GM18507 (cell line): ENCODE measurements around the gene CYP8B1.
"Not testable (repeated sequence)": the region's sequence is repeated elsewhere in the genome, so short reads cannot be mapped to it uniquely, and the experiment has no call there.

Source experiments
- DNase-seq: peaks from one replicate; pipeline ENCODE4 v3.0.0; 2011; ENCODE audit warnings: low read depth; ENCODE audit not compliant: insufficient read length; ENCODE audit errors: extremely low spot score
- FAIRE-seq: peaks from 2 replicates; lab custom pipeline; 2011; peaks lifted over from hg19 to GRCh38; lab: Jason Lieb, UNC

CYP8B1 gene

DNA sequence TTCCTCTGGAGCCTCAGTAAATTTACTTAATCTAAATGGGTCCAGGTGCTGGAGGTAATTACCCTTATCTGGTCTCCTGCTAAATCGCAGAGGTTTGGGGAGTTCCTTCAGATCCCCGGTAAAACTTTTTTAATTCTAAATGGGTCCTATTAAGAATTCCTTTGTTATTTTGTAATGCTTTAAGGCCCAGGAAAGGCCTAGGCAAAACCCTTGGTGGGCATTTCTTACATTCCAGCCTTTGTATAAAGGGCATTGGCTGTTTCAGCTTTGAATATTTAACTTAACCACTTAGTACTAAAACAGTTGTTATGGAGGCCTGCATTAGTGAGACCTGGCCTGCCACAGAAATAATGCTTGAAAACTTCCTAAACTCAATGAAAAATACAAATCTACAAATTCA lies 15.4 kb upstream of the CYP8B1 start:
- no peak for DNase-seq
- FAIRE-seq, result no peak

- DNase-seq, result no peak
- FAIRE-seq, result no peak
Observed at GRCh38 chr3:42887084-42887483, 11.4 kb upstream of the CYP8B1 start.

GRCh38 chr3:42886294-42886822 lies 10.7 kb upstream of the CYP8B1 start:
- no peak for DNase-seq

DNA sequence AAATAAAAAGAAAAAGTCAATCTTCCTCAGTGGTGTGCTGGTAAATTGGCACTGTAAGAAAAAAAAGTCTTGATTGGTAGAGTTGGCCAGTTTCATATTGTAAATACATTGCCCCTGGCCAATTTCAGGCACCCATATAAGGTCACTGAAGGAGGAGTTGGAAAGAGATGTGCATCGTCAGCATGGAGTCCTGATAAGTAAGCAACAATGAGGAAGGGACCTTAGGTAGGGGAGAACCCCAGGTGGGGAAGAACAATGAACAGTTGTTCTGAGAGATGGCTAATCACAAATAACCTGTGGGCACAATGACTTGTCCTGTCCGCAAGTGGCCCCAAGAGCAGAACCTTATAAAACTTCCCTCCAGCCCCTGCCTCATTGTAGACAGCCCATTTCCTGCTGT lies 8.6 kb upstream of the CYP8B1 start:
- no peak for FAIRE-seq
- DNase-seq, result no peak

More at GRCh38 chr3:42886294-42886822, 10.7 kb upstream of the CYP8B1 start:
- no peak for FAIRE-seq

DNA sequence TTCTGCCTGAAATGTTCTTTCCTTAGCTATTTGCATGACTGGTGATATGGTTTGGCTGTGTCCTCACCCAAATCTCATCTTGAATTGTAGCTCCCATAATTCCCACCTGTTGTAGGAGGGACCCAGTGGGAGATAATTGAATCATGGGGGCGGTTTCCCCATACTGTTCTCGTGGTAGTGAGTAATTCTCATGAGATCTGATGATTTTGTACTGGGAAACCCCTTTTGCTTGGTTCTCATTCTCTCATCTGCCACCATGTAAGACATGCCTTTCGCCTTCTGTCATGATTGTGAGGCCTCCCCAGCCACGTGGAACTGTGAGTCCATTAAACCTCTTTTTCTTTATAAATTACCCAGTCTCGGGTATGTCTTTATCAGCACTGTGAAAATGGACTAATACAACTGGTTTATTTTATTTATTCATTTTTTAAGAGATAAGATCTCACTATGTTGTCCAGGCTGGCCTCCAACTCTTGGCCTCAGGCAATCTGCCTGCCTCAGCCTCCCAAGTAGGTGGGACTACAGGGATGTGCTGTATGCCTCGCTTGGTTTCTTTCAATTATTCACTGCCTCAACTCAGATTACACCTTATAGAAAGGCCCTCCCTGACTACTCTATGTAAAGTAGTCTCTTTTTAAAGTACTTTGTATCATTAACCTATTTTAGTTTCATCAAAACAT lies 7.7 kb upstream of the CYP8B1 start:
- FAIRE-seq, DNase-seq: not testable (repeated sequence)

DNA sequence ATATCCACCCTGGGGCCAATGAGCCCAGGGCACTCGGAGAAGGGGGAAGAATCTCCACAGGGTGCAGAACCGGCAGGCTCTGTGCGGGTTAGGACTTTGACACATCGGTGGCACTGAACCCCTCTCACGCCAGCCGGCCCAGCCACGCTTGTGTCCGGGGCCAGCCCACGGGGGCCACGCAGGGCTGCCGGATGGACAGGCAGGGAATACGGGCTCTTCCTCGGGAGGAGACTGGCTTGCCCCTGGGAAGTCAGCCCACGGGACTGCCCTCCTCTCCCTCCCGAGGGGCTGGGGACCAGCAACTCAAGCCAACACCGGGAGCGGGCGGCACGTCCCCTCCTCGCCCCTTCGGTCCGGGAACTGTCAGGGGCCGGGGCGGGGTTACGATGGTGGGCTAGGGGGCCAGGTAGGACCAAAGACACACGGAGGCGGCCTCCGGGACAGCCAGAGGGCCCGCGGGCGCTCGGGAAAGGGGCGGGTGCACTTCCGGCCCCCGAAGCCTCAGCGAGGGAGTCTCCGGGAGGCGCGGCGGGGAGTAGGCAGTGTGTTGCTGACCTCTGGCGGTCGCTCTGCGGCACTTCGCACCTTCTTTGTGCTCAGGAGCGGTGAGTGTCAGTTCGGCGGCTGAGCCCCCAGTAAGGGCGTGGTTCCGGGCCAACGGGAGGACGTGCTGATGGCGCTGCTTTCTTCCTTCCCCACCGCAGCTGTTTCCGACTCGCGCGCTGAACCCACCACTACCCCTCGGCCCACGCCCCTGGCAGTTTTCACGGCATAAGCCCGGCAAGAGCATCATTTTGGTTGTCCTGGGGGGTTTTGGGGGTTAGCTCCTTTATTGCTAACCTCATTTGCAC lies 5.1 kb upstream of the CYP8B1 start:
- FAIRE-seq, result peak; percentile 95

DNA sequence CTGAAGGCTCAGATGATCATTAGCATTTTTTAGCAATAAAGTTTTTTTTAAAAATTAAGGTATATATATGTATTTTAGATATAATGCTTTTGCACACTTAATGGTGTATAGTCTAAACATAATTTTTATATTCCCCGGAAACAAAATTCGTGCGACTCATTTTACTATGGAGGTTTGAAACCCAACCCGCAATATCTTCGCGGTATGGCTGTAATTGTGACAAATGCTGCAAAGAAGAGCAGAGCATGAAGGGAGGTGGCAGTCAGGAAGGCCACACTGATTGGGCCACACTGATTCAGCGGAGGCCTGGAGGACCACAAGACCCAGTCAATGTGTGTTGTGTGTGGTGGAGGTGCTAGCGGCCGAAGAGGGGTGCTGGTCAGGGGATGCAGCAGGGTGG lies 4.5 kb upstream of the CYP8B1 start:
- DNase-seq, result no peak
- no peak for FAIRE-seq

More for the DNA sequence above, 5.1 kb upstream of the CYP8B1 start:
- peak; percentile 94 for DNase-seq

GRCh38 chr3:42877881-42878280 lies 2.2 kb upstream of the CYP8B1 start:
- FAIRE-seq, result no peak
- no peak for DNase-seq

GRCh38 chr3:42876940-42877720 lies 1.5 kb upstream of the CYP8B1 start:
- no peak for DNase-seq
- no peak for FAIRE-seq

DNA sequence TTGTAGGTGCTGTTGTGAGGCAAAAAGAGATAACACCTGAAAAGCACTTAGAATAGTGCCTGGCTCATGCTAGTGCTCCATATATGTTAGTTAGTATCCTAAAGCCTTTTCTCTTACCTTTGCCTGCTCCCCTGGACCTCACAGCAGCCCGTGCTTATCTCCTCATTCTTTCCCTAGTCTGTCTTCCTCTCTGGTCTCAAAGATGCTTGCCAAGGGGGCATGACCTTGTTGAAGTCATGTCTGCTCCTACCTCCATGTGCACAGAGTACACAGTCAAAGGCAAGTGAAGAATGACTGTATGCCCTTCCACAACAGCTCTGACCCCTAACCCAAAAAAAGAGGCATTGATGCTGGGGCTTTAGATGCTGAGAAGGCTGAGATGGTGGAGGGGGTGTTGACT lies 722 bp upstream of the CYP8B1 start:
- DNase-seq (no peak), FAIRE-seq (no peak)

DNA sequence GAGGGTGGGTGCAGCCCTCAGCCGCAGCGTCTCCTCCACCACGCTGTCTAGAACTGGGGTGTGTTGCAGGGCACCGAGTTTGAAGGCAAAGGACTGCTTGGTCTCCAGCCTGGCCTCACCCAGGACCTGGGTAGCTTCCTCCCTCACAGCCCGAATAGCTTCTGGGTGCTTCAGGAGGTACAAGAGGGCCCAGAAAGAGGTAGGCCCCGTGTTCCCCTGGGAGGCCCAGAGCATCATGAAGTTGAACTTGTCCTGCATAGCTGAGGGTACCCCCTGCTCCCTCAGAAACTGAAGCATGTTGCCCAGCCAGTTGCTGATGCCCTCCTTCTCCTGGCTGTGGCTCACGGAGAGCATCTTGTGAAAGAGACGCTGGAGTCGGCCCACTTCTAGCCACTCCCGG lies 930 bp downstream of the CYP8B1 start:
- FAIRE-seq (no peak), DNase-seq (no peak)

DNA sequence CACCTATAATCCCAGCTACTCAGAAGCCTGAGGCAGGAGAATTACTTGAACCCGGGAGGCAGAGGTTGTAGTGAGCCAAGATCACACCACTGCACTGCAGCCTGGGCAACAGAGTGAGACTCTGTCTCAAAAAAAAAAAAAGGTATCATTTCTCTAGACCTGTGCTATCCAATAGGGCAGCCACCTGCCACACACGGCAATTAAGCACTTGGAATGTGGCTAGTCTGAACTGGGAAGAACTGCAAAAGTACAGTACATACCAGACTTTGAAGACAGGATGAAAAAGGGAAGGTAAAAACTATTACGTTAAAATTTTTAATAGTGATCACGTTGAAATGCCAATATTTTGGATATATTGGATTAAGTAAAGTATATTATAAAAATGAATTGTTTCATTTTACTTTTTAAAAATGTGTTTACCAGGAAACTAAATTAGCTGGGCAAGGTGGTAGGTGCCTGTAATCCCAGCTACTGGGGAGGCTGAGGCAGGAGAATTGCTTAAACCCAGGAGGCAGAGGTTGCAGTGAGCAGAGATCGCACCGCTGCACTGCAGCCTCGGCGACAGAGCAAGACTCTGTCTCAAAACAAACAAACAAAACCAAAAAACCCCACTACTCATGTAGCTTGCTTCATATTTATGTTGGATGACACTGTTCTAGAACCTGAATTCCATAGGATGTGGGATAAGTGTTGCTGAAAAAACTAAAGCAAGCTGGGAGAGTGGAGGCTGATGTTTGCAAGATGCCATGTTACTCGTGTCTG lies 2.3 kb downstream of the CYP8B1 start:
- FAIRE-seq, result no peak

GRCh38 chr3:42872718-42873117 lies 3.0 kb downstream of the CYP8B1 start:
- no peak for FAIRE-seq
- no peak for DNase-seq

More for the DNA sequence above, 2.3 kb downstream of the CYP8B1 start:
- DNase-seq, result no peak

DNA sequence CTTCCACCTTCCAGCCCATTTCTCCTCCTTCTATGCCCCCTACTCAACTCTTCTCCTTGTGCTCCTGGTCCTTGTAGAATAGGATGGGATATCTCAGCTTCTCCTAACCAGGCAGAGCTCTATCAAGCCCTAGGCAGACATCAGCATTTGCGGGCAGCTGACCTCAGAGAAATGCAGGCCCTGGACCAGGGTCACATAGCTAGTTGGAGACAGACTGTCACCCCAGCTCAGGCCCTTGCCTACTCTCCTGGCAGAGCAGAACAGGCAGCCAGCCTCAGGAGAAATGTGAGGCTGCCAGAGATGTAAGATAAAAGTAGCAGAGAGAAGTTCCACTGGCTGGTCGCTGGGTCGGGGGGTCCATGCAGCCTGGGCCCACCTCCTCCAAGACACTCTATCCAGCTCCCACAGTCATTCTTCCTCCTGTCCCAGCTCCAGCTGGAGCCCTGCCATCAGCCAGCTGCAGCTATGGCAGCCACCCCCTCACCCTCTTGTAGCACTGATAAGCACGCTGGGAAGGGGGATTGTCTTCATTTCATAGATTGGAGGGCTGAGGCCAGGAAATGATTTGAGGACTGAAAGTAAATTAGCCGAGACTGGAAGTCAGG lies 4.0 kb downstream of the CYP8B1 start:
- DNase-seq, result no peak
- no peak for FAIRE-seq

- no peak for DNase-seq
- no peak for FAIRE-seq
Observed at GRCh38 chr3:42868841-42869240, 6.8 kb downstream of the CYP8B1 start.

DNA sequence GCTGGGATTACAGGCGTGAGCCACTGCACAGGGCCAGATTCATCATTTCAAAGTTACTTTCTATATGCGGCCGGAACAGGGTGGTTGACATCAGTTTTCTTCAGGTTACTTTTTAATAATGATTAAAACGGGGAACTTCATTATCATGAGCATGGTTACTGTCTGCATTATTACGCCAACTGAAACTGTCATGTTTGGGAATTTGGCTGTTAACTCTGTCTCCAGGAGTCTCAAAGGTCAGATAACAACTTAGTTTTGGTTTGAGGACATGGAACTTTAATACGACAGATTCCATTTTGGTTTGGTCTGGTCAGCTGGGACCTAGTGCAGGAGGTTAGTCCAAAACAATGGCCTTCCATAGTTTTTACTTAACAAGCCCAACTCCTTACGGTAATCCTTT lies 8.5 kb downstream of the CYP8B1 start:
- no peak for DNase-seq
- FAIRE-seq, result no peak

- no peak for FAIRE-seq
- no peak for DNase-seq
Observed at GRCh38 chr3:42865256-42865655, 10.4 kb downstream of the CYP8B1 start.

- FAIRE-seq, result no peak
- no peak for DNase-seq
Observed at GRCh38 chr3:42864321-42864950, 11.2 kb downstream of the CYP8B1 start.
